ENCODE measurements around the gene RAB5B.
"Not testable (repeated sequence)": the region's sequence is repeated elsewhere in the genome, so short reads cannot be mapped to it uniquely, and the experiment has no call there.

The RAB5B gene

GRCh38 chr12:55984861-55985260 lies 11.0 kb downstream of the RAB5B start:
- no peak for DNase-seq

- DNase-seq, result no peak
Observed at GRCh38 chr12:55985341-55985740, 11.5 kb downstream of the RAB5B start.

- not testable (repeated sequence) for DNase-seq
Observed at GRCh38 chr12:55985976-55986375, 12.1 kb downstream of the RAB5B start.

GRCh38 chr12:55991110-55991509 lies 17.2 kb downstream of the RAB5B start:
- no peak for DNase-seq

- no peak for DNase-seq
Observed at GRCh38 chr12:55993230-55993853, 19.5 kb downstream of the RAB5B start.

GRCh38 chr12:55995366-55995765 lies 21.5 kb downstream of the RAB5B start:
- no peak for DNase-seq

GRCh38 chr12:55996201-55996714 lies 22.4 kb downstream of the RAB5B start:
- DNase-seq, result peak; percentile 73

- peak; percentile 96 for DNase-seq
Observed at GRCh38 chr12:55996715-55997534, 23.0 kb downstream of the RAB5B start, which contains the start of gene SUOX. TSS of gene SUOX (plus strand) at chr12:55997276. CDS start at chr12:56002222, 4,946 bp downstream.

GRCh38 chr12:55997535-55997859 lies 23.6 kb downstream of the RAB5B start:
- peak; percentile 11 for DNase-seq

- DNase-seq, result not testable (repeated sequence)
Observed at GRCh38 chr12:55999522-55999921, 25.6 kb downstream of the RAB5B start.

- DNase-seq, result not testable (repeated sequence)
Observed at GRCh38 chr12:55999999-56000540, 26.2 kb downstream of the RAB5B start.

- no peak for DNase-seq
Observed at GRCh38 chr12:56001487-56002100, 27.7 kb downstream of the RAB5B start.

GRCh38 chr12:56003376-56003775 lies 29.5 kb downstream of the RAB5B start:
- not testable (repeated sequence) for DNase-seq

- DNase-seq, result no peak
Observed at GRCh38 chr12:56004211-56004610, 30.3 kb downstream of the RAB5B start.

- peak; percentile 71 for DNase-seq
Observed at GRCh38 chr12:56007564-56008559, 34.0 kb downstream of the RAB5B start.

GRCh38 chr12:56010111-56010570 lies 36.3 kb downstream of the RAB5B start:
- no peak for DNase-seq

- DNase-seq, result no peak
Observed at GRCh38 chr12:56011509-56012090, 37.7 kb downstream of the RAB5B start.

GRCh38 chr12:56013482-56013881 lies 39.6 kb downstream of the RAB5B start:
- no peak for DNase-seq

- DNase-seq, result peak; percentile 76
Observed at GRCh38 chr12:56014205-56014604, 40.3 kb downstream of the RAB5B start.

GRCh38 chr12:56017181-56017580 lies 43.3 kb downstream of the RAB5B start:
- no peak for DNase-seq

- no peak for DNase-seq
Observed at GRCh38 chr12:56018356-56018755, 44.5 kb downstream of the RAB5B start.

Data from RPMI8226 (cell line).